Gastrocnemius medialis (tissue), 4 donors: ENCODE data around the gene LAMA3.

Experiments used
- CTCF ChIP-seq, 5 experiments: fragments of 450-650 bp in 3 of 5; fragments of 200-600 bp in 2 of 5; sonication (generic) in 2 of 5; IDR thresholded peaks in 4 of 5; conservative IDR thresholded peaks in 1 of 5; 1 replicate in 4 of 5; 2 replicates in 1 of 5; pipeline ENCODE4 v1.5.1; 2016 to 2019; ENCODE audit warnings: antibody characterized with exemption in 5 of 5, mild to moderate bottlenecking in 3 of 5, moderate library complexity in 3 of 5
- POLR2A ChIP-seq, 2 donors: fragments of 450-650 bp; IDR thresholded peaks; one replicate each; pipeline ENCODE4 v1.6.1; 2017; ENCODE audit warnings: antibody characterized with exemption in 2 of 2, mild to moderate bottlenecking in 2 of 2, moderate library complexity in 2 of 2

- TF ChIP-seq CTCF (IDR thresholded peaks at IDR 0.05 in 4 of 5, conservative IDR thresholded peaks at IDR 0.05 in 1 of 5): no peak
- no peak for TF ChIP-seq POLR2A (IDR thresholded peaks at IDR 0.05)
Observed at GRCh38 chr18:23875966-23876895, 187.0 kb downstream of the LAMA3 start.
